GM10847 (cell line): ENCODE data around the gene ATG10.
A peak's percentile ranks its signal among the peaks of the same experiment; 100 is the strongest.

ENCODE experiments used
- POLR2A ChIP-seq: IDR thresholded peaks from 2 replicates; pipeline ENCODE4 v1.6.1; 2011; ENCODE audit not compliant: insufficient read length; ENCODE audit errors: extremely low read depth

The ATG10 gene

GRCh38 chr5:81971712-81972491 lies at the start of gene ATG10:
Gene ATG10 (plus strand): TSS chr5:81972023. CDS start chr5:81987571, 15,548 bp downstream.
- TF ChIP-seq POLR2A: peak; percentile 86

DNA sequence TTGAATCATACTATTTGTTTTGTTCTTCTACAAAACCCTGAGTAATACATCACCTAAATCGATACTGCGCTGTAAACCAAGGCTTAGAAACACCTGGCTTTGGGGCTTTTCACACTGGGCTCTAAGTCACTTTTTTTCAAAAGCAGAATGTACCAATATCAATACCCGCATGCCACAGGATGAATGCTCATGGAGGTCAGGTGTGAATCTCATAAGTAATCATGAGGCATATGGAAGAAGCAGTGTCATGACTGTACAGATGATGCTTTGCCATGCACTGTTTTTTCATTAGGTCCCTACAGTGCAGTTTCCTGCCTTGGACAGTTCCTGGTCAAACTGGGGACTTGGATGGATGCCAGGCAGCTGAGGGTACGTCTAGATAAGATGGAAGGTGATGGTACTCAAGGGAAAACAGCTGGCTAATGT lies 49.0 kb upstream of the ATG10 start:
- TF ChIP-seq POLR2A: no peak

GRCh38 chr5:81924442-81924841 lies 47.4 kb upstream of the ATG10 start:
- no peak for TF ChIP-seq POLR2A

DNA sequence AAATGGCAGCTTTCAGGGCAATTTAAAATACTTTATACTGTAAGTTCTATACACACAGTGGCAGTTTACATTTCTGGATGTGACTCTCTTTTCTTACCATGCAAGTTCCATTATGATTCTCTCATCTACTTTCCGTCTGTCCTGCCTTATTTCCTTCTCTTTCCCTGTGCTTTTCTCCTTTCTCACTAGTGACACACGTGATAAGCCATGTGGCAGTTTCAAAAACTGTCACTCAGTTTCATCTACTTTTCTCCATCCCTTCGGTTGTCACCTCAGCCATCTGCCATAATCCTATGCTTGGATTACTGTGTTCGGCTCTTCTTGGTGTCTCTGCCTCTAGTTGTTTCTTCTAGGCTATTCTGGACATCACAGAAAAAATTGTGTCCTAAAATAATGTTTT lies 46.8 kb upstream of the ATG10 start:
- no peak for TF ChIP-seq POLR2A

DNA sequence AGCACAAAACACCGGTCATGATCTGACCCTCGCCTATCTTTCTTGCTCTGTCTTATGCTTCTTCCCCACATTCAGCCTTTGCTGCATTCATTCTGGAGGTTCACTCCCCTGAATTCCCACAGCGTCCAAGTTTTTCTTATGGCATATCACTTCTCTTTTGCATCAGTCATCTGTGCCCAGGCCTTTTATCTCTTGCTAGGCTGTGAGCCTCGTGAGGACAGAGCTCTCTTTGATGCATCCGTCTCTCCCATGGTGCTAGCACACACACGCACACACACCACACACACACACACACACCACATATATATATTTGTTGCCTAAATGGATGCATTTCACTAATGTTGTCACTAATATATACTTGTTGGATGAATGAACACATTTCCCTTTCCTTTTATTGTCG lies 45.8 kb upstream of the ATG10 start:
- TF ChIP-seq POLR2A: no peak

DNA sequence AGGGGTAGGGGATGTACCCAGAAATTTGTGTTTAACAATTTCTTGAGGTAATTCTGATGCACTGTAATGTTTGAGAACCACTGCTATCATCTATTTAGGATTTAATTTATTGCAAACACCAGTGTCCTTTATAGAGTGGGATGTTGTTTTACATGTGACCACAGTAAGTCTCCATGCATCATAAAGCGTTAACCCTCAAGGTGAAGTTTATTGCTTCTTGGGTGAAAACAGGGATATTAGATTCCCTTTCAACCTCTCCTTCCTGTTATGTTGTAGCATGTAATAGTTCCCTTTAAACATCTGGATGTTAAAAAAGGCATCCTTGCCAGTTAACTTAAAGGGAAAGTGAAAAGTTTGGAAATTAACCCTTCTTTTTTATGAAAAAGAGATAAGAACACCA lies 35.8 kb upstream of the ATG10 start:
- no peak for TF ChIP-seq POLR2A

DNA sequence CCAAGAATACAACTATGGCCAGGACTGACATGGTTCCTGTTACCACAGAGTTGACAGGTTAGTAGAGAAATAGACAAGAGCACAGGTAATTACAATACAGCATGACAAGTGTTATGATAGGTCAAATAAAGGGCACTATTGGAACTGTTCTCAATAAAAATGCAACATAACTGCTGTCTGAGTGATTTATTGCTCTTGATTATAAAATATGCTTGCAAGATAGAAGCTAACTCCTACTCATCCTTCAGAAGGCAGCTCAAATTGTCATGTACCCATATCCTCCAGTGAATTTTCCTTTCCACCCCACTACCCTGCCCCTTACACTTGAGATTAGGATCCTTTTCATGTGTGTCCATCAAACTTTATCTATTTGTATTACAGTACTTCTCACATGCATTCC lies 35.1 kb upstream of the ATG10 start:
- no peak for TF ChIP-seq POLR2A

GRCh38 chr5:81942746-81943145 lies 29.1 kb upstream of the ATG10 start:
- no peak for TF ChIP-seq POLR2A

- no peak for TF ChIP-seq POLR2A
Observed at GRCh38 chr5:81948349-81948748, 23.5 kb upstream of the ATG10 start.

DNA sequence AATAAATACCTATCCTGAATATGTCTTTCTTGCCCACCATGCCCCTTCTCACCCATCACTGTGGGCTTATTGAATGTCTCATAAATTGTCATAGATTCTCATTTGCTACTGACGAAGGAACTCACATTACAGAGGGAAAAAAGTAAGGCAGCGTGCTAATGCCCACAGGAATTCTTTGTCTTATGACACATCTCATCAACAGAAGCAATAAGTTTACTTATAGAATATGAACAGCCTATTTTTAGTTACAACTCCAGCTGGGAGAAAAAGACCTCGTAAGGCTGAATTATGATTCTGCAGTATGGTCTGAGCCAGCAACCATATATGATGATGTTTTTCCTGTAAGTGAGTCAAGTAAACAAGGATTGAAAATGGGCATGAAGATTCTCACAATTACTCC lies 22.4 kb upstream of the ATG10 start:
- TF ChIP-seq POLR2A: no peak

DNA sequence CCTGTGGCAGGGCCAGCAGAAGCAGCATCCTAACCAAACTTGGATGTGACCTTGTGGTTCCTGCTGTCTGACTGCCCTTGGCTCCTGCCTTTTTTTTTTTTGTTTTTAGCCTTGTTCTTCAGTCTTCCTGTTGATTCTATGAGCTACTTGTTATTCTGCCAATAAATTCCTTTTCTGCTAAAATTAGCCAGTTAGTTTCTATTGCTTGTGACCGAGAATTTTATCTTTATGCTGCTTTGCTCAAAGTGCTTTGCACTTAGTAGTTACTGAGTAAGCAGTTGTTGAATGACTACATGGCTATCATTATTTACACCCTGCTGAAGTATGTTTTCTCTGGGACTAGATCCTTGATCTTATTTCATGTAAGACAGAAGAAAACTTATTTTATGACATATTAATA lies 20.8 kb upstream of the ATG10 start:
- no peak for TF ChIP-seq POLR2A

DNA sequence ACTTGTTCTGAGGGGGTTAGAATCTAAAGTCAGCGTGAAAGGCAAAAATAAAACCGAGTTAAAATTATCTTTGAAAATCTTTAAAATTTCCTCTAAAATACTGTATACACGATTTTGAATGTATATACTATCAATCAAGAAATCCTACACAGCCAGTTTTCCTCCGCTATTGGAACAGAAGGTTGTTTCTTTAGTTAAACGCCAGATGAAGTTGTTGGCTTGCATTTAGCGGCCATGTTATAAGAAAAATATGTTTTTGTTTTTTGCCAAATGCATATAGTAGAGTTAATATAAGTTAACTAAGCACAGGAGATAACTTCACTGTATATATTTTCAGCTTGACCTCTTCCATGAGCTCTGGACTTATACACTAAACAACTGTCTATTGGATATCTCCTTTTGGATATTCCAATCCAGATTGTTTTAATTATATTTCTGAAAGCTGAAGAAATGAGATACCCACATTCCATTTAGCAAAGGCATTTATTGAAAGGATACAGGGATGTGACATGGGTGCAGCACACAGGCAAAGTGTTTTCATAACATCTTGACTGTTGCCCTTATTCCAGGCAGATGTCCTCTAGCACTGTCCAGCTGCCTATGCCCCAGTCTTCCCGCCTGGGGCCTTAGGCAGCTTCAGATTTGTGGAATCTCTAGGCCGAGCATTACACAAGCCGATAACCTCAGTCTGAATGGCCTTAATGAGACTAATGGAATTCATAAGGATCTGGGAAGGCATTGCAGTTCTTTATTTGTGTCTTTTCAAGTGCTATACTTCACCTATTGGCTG lies 10.0 kb upstream of the ATG10 start:
- TF ChIP-seq POLR2A: no peak

GRCh38 chr5:81963544-81963943 lies 8.3 kb upstream of the ATG10 start:
- no peak for TF ChIP-seq POLR2A

DNA sequence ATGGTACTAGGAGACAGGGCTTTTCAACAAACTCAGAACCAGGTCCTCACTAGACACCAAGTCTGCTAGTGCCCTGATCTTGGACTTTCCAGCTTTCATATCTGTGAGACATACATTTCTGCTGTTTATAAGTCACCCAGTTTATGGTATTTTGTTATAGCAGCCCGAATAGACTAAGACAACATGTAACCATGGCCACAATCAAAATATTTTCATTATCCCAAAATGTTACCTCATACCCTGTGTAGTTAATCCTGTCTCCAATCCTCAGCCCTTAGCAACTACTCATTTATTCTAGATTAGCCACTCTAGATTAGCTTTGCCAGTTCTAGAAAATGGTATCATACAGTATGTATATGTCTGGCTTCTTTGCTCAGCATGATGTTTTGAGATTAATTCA lies 6.3 kb upstream of the ATG10 start:
- TF ChIP-seq POLR2A: no peak

DNA sequence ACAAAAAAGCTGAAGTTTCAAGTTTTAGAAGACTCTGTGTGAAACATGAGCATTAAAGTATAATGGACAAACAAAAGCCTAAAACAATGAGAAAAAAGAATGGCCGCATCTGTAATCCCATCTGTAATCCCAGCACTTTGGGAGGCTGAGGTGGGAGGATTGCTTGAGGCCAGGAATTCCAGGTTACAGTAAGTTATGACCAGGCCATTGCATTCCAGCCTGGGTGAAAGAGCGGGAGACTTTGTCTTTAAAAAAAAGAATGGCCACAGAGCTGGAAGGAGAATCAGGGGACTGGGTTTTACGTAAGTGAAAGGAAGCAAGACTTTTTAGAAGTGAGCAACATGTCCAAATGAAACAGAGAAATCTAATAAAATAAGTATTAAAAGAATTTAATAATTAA lies 2.6 kb upstream of the ATG10 start:
- no peak for TF ChIP-seq POLR2A

DNA sequence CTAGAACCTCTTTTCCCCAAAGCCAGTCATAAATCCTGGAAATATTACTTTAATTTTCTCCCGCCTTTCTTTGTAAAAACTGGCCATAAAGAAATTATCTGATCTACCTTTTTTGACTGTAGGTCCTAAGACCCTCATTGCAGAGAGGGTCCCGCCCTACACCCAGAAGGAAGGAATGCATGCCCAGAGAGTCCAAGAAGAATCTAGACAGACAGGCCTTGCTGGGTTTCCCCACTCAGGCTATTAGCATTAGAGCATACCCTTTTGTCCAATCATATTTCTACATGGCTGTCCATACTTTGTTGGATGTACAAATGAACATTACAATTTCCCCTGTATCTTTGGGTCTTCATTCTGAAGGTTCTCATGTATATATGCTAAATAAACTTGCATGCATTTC lies 1.9 kb upstream of the ATG10 start:
- no peak for TF ChIP-seq POLR2A
